GM12878 (cell line): Measurements from ENCODE around the gene LRP1B. TPM values are rescaled to one million over a fixed set of nuclear protein-coding genes. Genes with fewer than 3 reads are reported as not detected.

ENCODE experiments used
- ATAC-seq: fragments of 200-7000 bp; cut with Tn5 transposase; 3 replicates; pipeline ENCODE4 v1.9.1; 2020; ENCODE audit warnings: mild to moderate bottlenecking, moderate library complexity
- BruUV-seq: library from RNA; stranded (reverse); fragments of 400-500 nt; replicated peaks from 2 replicates; lab custom pipeline; 2021; lab: Mats Ljungman, UMichigan
- CTCF ChIA-PET: fragments of 300-600 bp; sonication (Branson Sonifier 250); formaldehyde crosslinking; extraction: SDS; loops from one replicate; lab custom pipeline; 2021; ENCODE audit warnings: inconsistent platforms; lab: Yijun Ruan, JAX
- POLR2A ChIA-PET: fragments of 350-600 bp; formaldehyde crosslinking; extraction: SDS; loops from one replicate; lab custom pipeline; 2021; ENCODE audit warnings: inconsistent platforms; lab: Charles Lee
- RAD21 ChIA-PET: fragments of 300-600 bp; sonication (Branson Sonifier 250); formaldehyde crosslinking; loops from one replicate; lab custom pipeline; 2023; ENCODE audit warnings: antibody characterized with exemption; ENCODE audit not compliant: unreplicated experiment; lab: Charles Lee
- SMC1A ChIA-PET: fragments of 300-600 bp; sonication (Branson Sonifier 250); formaldehyde crosslinking; loops from one replicate; lab custom pipeline; 2023; ENCODE audit not compliant: unreplicated experiment, uncharacterized antibody; lab: Charles Lee
- DNase-seq: peaks from one replicate; pipeline ENCODE4 v3.0.0-alpha.2; 2011; ENCODE audit warnings: low read depth, low spot score
- FAIRE-seq: peaks from 3 replicates; lab custom pipeline; 2011; peaks lifted over from hg19 to GRCh38; lab: Jason Lieb, UNC
- H2AFZ ChIP-seq: 2 replicates; pipeline ENCODE4 v1.6.0; 2011; ENCODE audit warnings: low read depth, low read length, control low read depth; ENCODE audit not compliant: control insufficient read depth
- H3K27ac ChIP-seq: 2 replicates; pipeline ENCODE4 v1.5.1; 2011; ENCODE audit warnings: control low read depth; ENCODE audit not compliant: control insufficient read depth, insufficient read depth
- H3K27me3 ChIP-seq, 2 experiments: replicated peaks in 1 of 2; 2 replicates each; pipeline versions ENCODE4 v1.6.0 to v1.6.1; 2011; ENCODE audit warnings: low read length in 1 of 2; ENCODE audit not compliant: control insufficient read depth in 2 of 2, insufficient read depth in 2 of 2
- H3K36me3 ChIP-seq, 2 experiments: 2 replicates each; pipeline ENCODE4 v1.5.1; 2011; ENCODE audit warnings: low read length in 1 of 2; ENCODE audit not compliant: control insufficient read depth in 2 of 2, insufficient read depth in 2 of 2
- H3K4me1 ChIP-seq: 2 replicates; pipeline ENCODE4 v1.6.1; 2011; ENCODE audit warnings: mild to moderate bottlenecking, low read length, moderate library complexity, mixed read lengths; ENCODE audit not compliant: control insufficient read depth, insufficient read depth
- H3K4me2 ChIP-seq: 2 replicates; pipeline ENCODE4 v1.6.0; 2011; ENCODE audit warnings: control low read depth; ENCODE audit not compliant: control insufficient read depth, insufficient read depth
- H3K4me3 ChIP-seq: fragments of 200-600 bp; sonication (generic); 2 replicates; pipeline ENCODE4 v1.5.1; 2016
- H3K79me2 ChIP-seq: 2 replicates; pipeline ENCODE4 v1.6.0; 2011; ENCODE audit warnings: low read length; ENCODE audit not compliant: control insufficient read depth, insufficient read depth
- H3K9ac ChIP-seq: 2 replicates; pipeline ENCODE4 v1.8.0; 2011; ENCODE audit warnings: low read length, control low read depth, mixed read lengths; ENCODE audit not compliant: control insufficient read depth, insufficient read depth
- H3K9me3 ChIP-seq: replicated peaks from 3 replicates; pipeline ENCODE4 v1.5.1; 2011; ENCODE audit warnings: mild to moderate bottlenecking, low read length; ENCODE audit not compliant: control insufficient read depth, insufficient read depth
- H4K20me1 ChIP-seq: 2 replicates; pipeline ENCODE4 v1.6.0; 2011; ENCODE audit not compliant: control insufficient read depth, insufficient read depth
- ATF3 ChIP-seq: IDR thresholded peaks from 2 replicates; pipeline ENCODE4 v1.6.1; 2011; ENCODE audit warnings: low read depth, mild to moderate bottlenecking, low read length, moderate library complexity, borderline replicate concordance; ENCODE audit errors: extremely low read depth
- BRCA1 ChIP-seq: IDR thresholded peaks from 2 replicates; pipeline ENCODE4 v1.6.1; 2011; ENCODE audit warnings: low read depth, low read length, improper control_type of control experiment
- DPF2 ChIP-seq: fragments of 450-650 bp; IDR thresholded peaks from 2 replicates; pipeline ENCODE4 v1.6.1; 2017; ENCODE audit warnings: mild to moderate bottlenecking
- ESRRA ChIP-seq: IDR thresholded peaks from 2 replicates; pipeline ENCODE4 v1.6.1; 2012; ENCODE audit warnings: mild to moderate bottlenecking, low read length, improper control_type of control experiment
- FOXM1 ChIP-seq: IDR thresholded peaks from 2 replicates; pipeline ENCODE4 v1.6.1; 2012; ENCODE audit warnings: low read depth, mild to moderate bottlenecking, inconsistent platforms, low read length, moderate library complexity
- JUNB ChIP-seq: IDR thresholded peaks from 2 replicates; pipeline ENCODE4 v1.6.1; 2016; ENCODE audit warnings: antibody characterized with exemption, mild to moderate bottlenecking
- KDM1A ChIP-seq: fragments of 200-600 bp; sonication (generic); IDR thresholded peaks from 2 replicates; pipeline ENCODE4 v1.6.1; 2016; ENCODE audit warnings: borderline replicate concordance
- MEF2B ChIP-seq: fragments of 450-650 bp; IDR thresholded peaks from 2 replicates; pipeline ENCODE4 v1.6.1; 2018; ENCODE audit warnings: mild to moderate bottlenecking, moderate library complexity; ENCODE audit not compliant: partially characterized antibody, poor library complexity, severe bottlenecking
- NFYB ChIP-seq: IDR thresholded peaks from 2 replicates; pipeline ENCODE4 v1.6.1; 2011; ENCODE audit warnings: low read depth, mild to moderate bottlenecking, low read length, improper control_type of control experiment, moderate library complexity; ENCODE audit not compliant: insufficient read depth
- SIN3A ChIP-seq: IDR thresholded peaks from 2 replicates; pipeline ENCODE4 v1.6.1; 2012; ENCODE audit warnings: low read depth, low read length, improper control_type of control experiment
- SMC3 ChIP-seq: IDR thresholded peaks from 2 replicates; pipeline ENCODE4 v1.6.1; 2011; ENCODE audit warnings: low read length, improper control_type of control experiment, borderline replicate concordance
- TCF12 ChIP-seq: IDR thresholded peaks from 2 replicates; pipeline ENCODE4 v1.6.1; 2011; ENCODE audit warnings: low read depth, mild to moderate bottlenecking, low read length
- TCF3 ChIP-seq: IDR thresholded peaks from 2 replicates; pipeline ENCODE4 v1.6.1; 2012; ENCODE audit warnings: low read depth, mild to moderate bottlenecking, low read length, borderline replicate concordance; ENCODE audit not compliant: insufficient read depth
- ZNF592 ChIP-seq: fragments of 450-650 bp; IDR thresholded peaks from 2 replicates; pipeline ENCODE4 v1.6.1; 2017; ENCODE audit warnings: mild to moderate bottlenecking, moderate library complexity
- in situ Hi-C: fragments of 300-500 bp; cut with MboI; formaldehyde crosslinking; loops from 9 replicates; pipeline ENCODE4 v1.14.3; 2018; ENCODE audit warnings: mixed read lengths
- intact Hi-C: fragments of 100-400 bp; cut with micrococcal nuclease; formaldehyde crosslinking; loops from one replicate; pipeline ENCODE4 v1.14.2; 2022; ENCODE audit not compliant: unreplicated experiment
- polyA plus RNA-seq, 11 experiments: library from polyadenylated mRNA; depleted of rRNA in 4 of 11; unstranded in 6 of 11; stranded (reverse) in 5 of 11; fragments of >200 nt; fragmentation: Nextera tagmentation in 4 of 11; fragmentation: Illumina TruSeq in 1 of 11; extraction: Ambion mirVana in 4 of 11; extraction: Trizol in 1 of 11; gene quantifications; 1 replicate in 1 of 11; 2 replicates in 10 of 11; pipeline versions ENCODE4 v1.2.1 to v1.2.3, GENCODE V29; 2011 to 2016; ENCODE audit warnings: inconsistent platforms in 2 of 11, missing spikeins in 2 of 11, low read depth in 1 of 11
- total RNA-seq, 4 experiments: library from RNA; depleted of rRNA in 3 of 4; stranded (reverse); fragments of >200 nt in 3 of 4; fragmentation: Illumina TruSeq in 1 of 4; extraction: Trizol in 1 of 4; gene quantifications; 2 replicates each; pipeline versions ENCODE4 v1.2.1 to v1.2.3, GENCODE V29; 2013 to 2021
- TF ChIP-seq, protein P1 (sequence below): IDR thresholded peaks from 2 replicates; pipeline ENCODE4 v1.6.1; 2011; ENCODE audit warnings: borderline replicate concordance, low read depth, mild to moderate bottlenecking, moderate library complexity, low read length; ENCODE audit not compliant: insufficient read depth, poor library complexity, severe bottlenecking
- TF ChIP-seq, protein P2 (sequence below): fragments of 150-350 bp; IDR thresholded peaks from 2 replicates; pipeline ENCODE4 v1.6.1; 2016; ENCODE audit warnings: low read depth, low read length

Gene LRP1B
- total and polyA plus RNA-seq, 10 of the 15 experiments (the other 5 are each of a cell fraction or from before 2014, with no cell fraction given): under 0.01 to 0.06 (median 0.03) TPM; not detected in 5

DNA sequence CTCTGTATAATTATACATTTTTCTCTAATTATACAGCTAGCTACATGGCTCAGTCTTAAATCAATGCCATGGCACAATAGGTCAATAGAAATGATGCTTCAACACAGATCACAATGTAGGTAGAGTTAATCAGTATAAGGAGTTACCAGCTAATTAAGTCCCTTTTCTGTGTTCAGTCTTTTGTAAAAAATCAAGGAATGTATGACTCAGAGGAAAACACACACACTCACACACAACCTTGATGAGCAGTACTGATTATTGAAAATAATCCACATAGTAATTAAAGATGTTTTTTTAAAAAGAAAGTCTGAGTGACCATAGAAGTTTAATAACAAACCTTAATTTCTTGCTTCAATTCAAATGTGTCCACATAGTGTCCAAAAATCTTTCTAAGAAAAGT, 691.3 kb downstream of the LRP1B start:
- no peaks in the 10 kb centered on the region for H4K20me1 ChIP-seq
- no TSS peak for BruUV-seq
- POLR2A ChIA-PET: no interaction called here
- H3K4me1 ChIP-seq: no peaks in the 10 kb centered on the region
- no peak overlapping the region for H2AFZ ChIP-seq
- RAD21 ChIA-PET: no interaction called here
- no peaks in the 10 kb centered on the region for H3K9me3 ChIP-seq
- no peaks in the 10 kb centered on the region for H3K79me2 ChIP-seq
- H3K27me3 ChIP-seq: no peaks in the 10 kb centered on the region
- no peak overlapping the region for H3K27ac ChIP-seq
- no peak for DNase-seq
- intact Hi-C loops (no loop called here), in situ Hi-C loops (no loop called here)
- no peak overlapping the region for H3K4me3 ChIP-seq
- TF ChIP-seq ATF3: no peak
- TF ChIP-seq, protein P1, sequence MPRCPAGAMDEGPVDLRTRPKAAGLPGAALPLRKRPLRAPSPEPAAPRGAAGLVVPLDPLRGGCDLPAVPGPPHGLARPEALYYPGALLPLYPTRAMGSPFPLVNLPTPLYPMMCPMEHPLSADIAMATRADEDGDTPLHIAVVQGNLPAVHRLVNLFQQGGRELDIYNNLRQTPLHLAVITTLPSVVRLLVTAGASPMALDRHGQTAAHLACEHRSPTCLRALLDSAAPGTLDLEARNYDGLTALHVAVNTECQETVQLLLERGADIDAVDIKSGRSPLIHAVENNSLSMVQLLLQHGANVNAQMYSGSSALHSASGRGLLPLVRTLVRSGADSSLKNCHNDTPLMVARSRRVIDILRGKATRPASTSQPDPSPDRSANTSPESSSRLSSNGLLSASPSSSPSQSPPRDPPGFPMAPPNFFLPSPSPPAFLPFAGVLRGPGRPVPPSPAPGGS: no peak
- no peak for TF ChIP-seq NFYB
- TF ChIP-seq BRCA1: no peak
- no peak for TF ChIP-seq ZNF592
- TF ChIP-seq SMC3: no peak
- TF ChIP-seq MEF2B: no peak
- no peak for TF ChIP-seq JUNB
- TF ChIP-seq DPF2: no peak
- TF ChIP-seq TCF12: no peak
- no peak for TF ChIP-seq KDM1A
- no peak for TF ChIP-seq FOXM1
- TF ChIP-seq, protein P2, sequence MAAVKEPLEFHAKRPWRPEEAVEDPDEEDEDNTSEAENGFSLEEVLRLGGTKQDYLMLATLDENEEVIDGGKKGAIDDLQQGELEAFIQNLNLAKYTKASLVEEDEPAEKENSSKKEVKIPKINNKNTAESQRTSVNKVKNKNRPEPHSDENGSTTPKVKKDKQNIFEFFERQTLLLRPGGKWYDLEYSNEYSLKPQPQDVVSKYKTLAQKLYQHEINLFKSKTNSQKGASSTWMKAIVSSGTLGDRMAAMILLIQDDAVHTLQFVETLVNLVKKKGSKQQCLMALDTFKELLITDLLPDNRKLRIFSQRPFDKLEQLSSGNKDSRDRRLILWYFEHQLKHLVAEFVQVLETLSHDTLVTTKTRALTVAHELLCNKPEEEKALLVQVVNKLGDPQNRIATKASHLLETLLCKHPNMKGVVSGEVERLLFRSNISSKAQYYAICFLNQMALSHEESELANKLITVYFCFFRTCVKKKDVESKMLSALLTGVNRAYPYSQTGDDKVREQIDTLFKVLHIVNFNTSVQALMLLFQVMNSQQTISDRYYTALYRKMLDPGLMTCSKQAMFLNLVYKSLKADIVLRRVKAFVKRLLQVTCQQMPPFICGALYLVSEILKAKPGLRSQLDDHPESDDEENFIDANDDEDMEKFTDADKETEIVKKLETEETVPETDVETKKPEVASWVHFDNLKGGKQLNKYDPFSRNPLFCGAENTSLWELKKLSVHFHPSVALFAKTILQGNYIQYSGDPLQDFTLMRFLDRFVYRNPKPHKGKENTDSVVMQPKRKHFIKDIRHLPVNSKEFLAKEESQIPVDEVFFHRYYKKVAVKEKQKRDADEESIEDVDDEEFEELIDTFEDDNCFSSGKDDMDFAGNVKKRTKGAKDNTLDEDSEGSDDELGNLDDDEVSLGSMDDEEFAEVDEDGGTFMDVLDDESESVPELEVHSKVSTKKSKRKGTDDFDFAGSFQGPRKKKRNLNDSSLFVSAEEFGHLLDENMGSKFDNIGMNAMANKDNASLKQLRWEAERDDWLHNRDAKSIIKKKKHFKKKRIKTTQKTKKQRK: no peak
- TF ChIP-seq TCF3: no peak
- TF ChIP-seq ESRRA: no peak
- no peak for TF ChIP-seq SIN3A
- CTCF ChIA-PET: no interaction called here
- ATAC-seq: no peak
- H3K4me2 ChIP-seq: no peak overlapping the region
- no peak for FAIRE-seq
- H3K9ac ChIP-seq: no peak overlapping the region
- SMC1A ChIA-PET: no interaction called here
- no peaks in the 10 kb centered on the region for H3K36me3 ChIP-seq
